Activated naive CD4-positive, alpha-beta T cell treated with anti-CD3 and anti-CD28 coated beads, Interleukin-2, amount 50 U/mL, for 16 hours (primary cell): ENCODE data around the gene ECSCR.
A peak's percentile ranks its signal among the peaks of the same experiment; 100 is the strongest.

ENCODE experiments used
- DNase-seq: peaks from one replicate; pipeline ENCODE4 v3.0.0-alpha.2; 2020

Gene ECSCR

DNA sequence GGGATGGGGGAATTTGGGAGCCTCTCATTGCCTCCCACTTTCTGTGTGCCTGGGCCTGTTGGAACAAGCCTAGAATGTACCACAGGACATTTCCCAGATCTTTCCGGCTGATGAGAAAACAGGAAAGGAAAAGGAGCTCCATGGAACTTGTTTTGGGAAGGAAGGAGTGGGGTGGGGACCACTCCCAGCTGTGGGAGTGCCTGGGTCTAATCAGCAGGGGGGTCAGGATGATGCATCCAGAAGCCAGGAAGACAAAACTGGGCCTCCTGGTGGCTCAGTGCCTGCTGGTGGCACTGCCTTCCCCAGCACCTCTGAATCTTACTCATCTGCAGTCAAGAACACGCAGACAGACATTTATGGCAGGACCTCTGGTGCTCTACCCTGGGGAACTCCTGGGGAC, 11.0 kb upstream of the ECSCR start:
- DNase-seq, result no peak

DNA sequence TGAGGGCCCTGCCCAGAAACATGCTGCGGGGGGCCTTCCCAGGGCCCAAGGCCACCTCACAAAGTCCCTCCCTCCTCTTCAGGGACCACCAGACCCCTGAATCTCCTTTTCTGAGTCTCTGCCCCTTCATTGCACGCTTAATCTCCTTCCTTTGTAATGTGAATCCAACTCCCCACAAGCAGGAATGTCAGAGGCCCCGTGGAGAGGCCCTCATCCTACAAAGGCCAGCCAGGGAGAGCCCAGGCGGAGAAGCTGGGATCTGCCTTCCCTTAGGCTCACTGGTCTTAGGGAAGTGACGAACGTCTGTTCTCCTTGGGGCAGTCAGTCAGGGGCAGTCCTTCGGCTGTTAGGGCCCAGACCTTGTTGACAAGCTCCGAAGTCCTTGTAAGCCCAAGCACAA, 10.6 kb upstream of the ECSCR start:
- no peak for DNase-seq

DNA sequence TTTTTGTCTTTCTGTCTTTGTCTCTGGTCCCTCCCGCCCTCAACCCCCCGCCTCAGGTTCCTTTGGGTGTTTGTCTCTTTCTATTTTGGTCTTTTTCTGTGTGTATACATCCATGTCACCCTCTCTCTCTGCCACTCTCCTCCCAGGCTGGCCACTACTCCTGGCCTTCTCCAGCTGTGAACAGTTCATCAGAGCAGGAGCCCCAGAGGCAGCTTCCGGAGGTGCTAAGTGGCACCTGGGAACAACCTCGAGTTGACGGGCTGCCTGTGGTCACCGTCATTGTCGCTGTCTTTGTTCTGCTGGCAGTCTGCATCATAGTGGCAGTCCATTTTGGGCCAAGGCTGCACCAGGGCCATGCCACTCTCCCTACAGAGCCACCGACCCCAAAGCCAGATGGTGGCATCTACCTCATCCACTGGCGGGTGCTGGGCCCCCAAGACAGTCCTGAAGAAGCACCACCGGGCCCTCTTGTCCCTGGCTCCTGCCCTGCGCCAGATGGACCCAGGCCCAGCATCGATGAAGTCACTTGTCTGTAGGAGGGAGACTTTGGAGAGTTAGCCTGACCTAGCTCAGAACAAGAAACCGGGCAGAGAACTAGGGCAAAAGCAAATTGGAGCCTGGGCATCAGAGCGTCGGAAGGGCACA, 10.0 kb upstream of the ECSCR start:
- no peak for DNase-seq

DNA sequence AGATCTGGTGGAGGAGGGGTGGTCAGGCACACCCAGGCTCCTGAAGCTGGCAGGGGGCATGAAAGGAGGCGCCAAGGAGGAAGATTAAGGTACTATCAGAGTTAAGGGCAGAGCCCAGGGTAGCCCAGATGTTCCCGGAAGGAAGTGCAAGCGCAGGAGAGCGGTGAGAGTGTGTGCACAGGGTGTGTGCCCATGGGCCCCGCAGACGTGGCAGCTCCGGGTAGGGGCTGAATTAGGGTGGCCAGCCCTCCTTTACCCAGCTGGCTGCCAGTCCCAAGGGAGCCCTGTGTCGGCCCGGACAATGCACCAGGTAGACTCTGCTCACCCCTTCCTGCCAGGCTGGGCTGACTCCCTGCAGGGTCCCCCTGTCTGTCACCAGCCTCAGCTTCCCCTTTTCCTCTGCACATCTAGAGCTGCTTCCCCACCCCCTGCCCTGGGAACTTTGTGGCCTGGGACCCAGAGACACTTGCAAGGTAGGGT, 8.3 kb upstream of the ECSCR start, which contains the start of gene SMIM33:
Gene SMIM33, plus strand, starts transcription at position 184 of the 480 bp plus-strand sequence. Its CDS starts 118 bp downstream, at position 302.
- DNase-seq, result peak; percentile 37

DNA sequence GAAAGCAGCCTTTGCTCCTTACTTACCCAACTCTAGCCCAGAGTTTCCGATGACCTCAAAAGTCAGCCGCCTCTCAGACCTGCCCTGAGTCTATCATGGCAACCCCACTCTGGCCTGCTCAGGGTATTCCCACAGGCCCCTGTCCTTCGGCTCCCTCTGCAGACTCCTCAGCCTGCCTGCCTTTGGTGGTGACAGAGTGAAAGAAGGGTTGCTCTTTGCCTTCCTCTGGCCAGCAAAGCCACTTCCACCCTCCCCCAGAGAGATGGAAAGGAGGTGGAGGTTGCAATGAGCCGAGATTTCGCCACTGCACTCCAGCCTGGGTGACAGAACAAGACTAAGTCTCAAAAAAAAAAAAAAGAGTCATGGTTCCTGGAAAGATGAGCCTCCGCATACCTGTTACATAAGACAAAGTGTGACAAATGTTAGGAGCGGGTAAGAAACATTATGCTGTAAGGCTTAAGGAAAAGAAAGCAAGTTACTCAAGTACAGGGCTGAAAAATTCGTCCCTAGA, 5.9 kb upstream of the ECSCR start:
- no peak for DNase-seq

DNA sequence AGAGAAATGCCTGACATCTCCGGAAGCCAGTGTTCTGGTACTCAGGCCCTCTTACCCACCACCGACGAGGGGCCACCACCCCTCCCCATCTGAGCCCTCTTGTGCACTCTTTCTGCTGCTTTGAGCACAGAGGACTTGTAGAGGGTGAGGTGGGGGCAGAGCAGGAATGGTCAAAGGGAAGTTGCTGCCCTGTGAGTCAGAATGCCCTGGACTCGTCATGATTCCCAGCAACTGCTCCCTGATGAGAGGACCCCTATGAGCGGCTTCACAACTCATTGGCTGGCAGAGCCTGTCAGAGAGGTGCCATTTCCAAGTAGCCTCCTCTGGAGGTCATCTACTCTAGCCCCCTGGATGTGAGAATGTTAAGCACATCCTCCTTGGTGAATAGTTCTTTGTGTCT, 845 bp downstream of the ECSCR start:
- no peak for DNase-seq

DNA sequence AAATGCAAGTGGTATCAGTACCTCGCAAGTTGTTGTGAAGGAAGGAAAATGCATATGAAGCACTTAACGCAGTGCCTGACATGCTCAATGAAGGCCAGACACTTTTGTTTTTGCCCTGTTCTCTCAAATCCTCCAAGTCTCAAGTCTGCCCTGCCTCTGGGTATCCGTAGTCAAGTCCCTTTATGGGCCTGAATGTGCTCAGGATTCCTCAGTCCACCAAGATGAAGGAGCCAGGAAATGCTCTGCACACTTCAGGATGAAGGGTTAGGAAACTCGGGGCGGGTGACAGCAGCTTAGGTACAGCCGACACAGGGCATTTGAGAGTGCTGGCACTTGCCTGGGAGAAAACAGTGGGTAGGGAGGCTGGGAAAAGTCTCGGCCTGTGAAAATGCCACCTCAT, 1.4 kb downstream of the ECSCR start:
- DNase-seq, result no peak

DNA sequence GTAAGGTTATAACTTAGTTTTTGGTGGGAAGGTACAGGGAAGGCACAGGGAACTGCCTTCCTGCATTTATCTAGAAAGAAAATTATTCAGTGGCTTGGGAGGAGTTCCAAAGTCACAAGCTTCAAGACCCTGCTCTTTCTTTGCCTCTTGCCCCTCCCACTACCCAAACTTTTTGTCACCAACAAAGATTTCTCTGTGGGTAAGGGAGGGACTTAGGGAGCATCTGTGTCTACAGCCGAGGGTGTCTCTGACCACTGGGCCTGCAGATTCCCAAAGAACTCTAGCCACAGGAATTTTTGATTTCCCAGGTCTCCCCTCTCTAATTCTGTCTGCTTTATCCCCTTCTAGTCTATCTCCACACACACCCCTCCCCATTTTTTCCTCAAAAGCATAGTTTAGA, 2.1 kb downstream of the ECSCR start:
- DNase-seq, result no peak

DNA sequence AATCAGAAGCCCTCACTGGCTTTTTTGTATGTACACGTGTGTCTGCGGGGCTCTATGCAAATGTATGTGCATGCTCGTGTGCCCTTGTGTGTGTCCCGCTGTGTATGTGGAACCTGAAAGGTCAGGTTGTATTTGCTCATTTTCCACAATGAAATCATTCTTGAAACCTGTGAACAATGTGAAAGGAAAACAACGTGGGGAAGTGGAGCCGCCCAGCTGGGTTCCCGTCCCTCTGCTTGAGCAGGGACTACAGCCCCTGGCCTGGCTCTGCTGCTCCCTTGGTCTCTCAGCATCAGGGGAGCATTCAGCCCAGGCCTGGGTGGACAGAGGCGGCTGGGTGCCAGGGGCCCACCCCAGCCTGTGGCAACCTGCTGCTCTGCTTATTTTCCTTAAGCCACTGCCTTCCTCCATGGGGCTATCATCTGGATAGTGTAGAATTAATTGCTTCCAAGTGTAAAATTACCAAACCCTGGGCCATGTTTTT, 3.0 kb downstream of the ECSCR start:
- DNase-seq, result peak; percentile 29

DNA sequence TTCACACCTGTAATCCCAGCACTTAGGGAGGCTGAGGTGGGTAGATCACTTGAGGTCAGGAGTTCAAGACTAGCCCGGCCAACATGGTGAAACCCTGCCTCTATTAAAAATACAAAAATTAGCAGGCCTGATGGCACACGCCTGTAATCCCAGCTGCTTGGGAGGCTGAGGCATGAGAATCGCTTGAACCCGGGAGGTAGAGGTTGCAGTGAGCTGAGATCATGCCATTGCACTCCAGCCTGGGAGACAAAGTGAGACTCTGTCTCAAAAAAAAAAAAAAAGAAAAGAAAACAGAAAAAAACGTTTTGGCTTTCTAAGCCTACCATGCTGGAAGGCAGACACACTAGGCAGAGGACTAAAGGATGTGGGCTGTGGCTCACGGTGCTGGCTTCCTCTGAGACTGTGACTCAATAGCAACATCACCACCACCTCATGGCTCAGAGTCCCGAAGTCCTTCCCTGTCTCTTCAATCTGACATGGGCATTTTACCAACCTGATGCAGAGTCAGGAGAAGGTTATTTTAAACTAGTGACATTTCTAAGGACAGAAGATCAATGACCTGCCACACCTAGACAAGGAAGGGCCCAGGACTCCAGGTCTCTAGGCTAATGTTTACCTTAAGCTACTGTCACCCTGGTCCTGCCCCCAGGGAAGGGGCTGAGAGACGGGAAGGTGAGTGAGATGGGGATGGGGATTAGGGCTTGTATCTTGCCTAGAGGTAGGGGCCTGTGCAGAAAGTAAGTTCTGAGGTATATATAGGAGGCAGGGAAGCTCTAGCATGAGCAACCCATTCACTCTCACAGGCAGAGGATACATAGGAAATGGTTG, 3.7 kb downstream of the ECSCR start:
- peak; percentile 73 for DNase-seq

DNA sequence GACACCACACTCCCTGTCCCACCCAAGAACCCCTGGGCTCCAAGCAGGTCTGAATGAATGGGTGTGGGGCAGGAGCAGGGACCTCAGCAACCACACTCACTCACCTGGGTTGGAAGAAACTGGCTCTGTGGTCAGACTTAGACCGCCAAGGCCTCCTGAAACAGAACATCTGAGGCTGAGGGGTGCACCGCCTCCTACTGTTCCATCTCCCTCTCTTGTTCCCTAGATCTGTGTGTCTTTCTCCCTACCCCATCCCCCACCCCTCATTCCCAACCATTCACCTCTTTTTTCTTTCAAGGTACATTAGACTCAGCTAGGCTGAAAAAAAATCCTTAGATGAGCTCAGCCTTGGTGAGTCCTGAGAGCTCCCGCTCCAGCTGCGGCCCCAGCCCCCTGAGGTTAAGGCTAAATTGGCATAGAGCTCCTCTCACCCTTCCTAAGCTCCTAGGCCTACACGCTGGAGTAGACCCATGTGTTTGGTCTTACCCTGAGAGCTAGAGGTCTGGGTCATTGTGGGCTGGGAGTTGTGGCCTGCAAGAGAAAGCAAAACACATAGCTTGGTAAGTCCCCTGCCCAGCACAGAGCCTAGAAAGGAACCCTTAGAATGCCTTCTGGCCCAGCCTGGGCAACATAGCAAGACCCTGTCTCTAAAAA, 4.8 kb downstream of the ECSCR start:
- no peak for DNase-seq

DNA sequence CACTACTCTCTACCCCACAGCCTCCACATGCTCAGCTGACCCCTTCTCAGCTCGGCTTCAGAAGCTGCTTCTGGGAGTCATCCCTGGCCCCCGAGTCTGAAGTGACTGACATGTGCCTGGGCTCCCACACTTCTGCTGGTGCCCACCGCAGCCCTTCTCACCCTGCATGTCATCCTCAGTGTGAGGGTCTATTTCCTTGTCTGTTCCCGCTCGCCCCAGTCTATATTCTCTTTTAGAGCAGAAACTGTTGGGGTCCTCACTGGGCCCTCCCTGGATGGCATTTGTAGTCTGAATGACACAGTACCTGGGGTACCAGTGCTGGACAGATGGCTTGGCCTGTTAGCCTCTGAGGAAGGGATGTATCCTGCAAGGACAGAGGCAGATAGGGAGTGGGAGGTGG, 5.3 kb downstream of the ECSCR start:
- DNase-seq, result no peak

DNA sequence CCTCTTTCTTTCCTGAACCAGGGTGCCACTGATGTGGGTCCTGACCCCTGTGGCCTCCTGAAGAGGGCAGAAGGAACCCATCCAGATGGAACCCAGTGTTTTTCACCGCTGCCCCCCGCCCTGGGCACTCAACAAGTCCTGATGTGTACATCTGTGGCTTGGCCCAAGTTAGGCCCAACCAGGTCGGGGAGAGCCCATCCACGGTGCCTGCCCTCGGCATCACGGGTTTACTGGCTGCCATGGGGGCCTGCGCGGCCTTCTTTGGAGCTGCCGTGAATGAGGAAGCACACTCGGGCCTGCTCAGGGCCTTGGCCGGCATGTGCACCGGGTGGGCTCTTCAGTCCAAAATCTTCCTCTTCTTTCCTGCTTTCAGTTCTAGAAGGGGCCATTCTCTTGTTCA, 5.8 kb downstream of the ECSCR start:
- DNase-seq, result no peak

DNA sequence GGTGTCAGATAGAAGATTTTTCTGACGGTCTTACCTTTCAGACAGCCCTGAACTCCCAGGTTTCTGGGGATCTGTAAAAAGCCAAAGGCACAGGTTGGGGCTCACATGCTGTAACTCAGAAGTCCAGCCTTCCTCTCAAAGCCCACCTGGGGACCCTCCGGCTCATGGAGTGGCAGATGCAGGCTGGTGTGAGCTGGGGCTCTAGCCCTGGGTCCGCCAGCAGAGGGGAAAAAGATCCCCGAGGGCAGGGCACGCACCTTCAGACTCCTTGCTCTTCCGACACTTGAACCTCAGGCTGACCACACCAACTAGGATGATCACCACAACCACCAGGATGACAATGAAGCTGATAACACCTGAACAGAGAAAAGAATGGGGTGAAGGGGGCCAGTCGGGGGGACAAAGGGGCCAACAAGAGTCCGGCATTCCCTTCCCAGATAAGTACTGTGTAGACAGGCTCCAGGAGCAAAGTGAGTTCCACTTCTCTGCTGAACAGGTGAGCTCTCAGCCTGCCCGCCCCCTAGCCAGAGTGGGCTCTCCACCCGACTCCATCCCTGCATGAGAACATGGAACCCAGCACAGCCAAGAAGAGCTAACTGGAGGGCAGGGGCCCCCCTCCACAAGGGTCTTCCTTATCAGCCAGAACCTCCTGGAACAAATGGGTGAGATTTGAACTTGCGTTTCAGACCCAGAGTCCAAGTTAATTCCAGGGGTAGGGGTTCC, 7.8 kb downstream of the ECSCR start:
- no peak for DNase-seq

DNA sequence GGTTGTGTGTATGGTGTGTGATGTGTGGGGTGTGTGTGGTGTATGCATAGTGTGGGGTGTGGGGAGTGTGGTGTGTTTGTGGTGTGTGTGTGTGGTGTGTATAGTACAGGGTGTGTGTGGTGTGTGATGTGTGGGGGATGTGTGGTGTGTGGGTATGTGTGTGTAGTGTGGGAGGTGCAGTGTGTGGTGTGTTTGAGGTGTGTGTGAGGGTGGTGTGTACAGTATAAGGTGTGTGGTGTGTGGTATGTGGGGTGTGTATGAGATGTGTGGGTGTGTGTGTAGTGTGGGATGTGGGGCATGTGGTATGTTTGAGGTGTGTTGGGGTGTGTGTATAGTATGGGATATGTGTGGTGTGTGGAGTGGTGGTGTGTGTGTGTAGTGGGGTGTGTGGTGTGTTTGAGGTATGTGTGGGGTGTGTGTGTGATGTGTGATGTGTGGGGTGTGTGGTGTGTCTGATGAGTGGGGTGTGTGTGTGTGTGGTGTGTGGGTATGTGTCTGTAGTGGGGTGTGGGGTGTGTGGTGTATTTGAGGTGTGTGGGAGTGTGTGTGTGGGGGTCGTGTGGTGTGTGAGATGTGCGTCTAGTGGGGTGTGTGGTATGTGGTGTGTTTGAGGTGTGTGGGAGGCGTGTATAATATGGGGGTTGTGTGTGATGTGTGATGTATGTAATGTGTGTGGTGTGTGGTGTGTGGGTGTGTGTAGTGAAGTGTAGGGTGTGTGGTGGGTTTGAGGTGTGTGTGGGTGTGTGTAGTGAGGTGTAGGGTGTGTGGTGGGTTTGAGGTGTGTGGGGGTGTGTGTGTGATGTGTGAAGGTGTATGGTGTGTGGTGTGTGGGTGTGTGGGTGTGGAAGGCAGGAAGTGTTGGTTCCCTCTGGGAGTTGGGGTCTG, 8.6 kb downstream of the ECSCR start:
- no peak for DNase-seq

DNA sequence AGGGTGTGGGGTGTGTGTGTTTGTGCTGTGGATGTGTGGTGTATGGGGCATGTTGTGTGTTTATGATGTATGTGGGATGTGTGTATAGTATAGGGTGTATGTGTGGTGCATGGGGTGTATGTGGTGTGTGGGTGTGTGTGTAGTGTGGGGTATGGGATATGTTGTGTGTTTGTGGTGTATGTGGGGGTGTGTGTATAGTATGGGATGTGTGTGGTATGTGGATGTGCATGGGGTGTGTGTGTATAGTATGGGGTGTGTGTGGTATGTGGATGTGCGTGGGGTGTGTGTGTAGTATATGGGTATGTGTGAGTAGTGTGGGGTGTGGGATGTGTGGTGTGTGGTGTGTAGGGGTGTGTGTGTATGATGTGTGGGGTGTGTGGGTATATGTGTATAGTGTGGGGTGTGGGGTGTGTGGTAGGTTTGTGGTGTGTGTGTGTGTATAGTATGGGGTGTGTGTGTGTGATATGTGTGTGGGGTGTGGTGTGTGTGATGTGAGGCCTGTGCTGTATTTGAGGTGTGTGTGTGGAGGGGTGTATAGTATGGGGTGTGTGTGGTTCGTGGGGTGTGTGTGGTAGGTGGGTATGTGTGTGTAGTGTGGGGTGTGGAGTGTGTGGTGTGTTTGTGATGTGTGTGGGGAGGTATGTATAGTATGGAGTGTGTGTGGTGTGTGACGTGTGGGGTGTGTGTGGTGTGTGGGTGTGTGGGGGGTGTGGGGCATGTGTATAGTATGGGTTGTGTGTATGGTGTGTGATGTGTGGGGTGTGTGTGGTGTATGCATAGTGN, 10.5 kb downstream of the ECSCR start:
- no peak for DNase-seq

DNA sequence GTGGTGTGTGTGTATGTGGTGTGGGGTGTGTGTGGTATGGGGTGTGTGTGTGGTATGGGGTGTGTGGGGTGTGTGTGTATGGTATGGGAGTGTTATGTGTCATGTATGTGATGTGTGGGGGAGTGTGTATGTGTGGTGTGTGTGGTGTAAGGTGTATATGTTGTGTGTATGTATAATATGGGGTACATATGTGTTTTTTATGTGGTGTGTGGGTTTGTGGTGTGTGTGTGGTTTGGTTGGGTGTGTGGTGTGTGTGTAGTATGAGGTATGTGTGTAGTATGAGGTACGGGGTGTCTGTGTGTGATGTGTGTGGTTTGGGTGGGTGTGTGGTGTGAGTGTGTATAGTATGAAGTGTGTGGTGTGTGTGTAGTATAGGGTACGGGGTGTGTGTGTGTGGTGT, 11.4 kb downstream of the ECSCR start:
- no peak for DNase-seq

DNA sequence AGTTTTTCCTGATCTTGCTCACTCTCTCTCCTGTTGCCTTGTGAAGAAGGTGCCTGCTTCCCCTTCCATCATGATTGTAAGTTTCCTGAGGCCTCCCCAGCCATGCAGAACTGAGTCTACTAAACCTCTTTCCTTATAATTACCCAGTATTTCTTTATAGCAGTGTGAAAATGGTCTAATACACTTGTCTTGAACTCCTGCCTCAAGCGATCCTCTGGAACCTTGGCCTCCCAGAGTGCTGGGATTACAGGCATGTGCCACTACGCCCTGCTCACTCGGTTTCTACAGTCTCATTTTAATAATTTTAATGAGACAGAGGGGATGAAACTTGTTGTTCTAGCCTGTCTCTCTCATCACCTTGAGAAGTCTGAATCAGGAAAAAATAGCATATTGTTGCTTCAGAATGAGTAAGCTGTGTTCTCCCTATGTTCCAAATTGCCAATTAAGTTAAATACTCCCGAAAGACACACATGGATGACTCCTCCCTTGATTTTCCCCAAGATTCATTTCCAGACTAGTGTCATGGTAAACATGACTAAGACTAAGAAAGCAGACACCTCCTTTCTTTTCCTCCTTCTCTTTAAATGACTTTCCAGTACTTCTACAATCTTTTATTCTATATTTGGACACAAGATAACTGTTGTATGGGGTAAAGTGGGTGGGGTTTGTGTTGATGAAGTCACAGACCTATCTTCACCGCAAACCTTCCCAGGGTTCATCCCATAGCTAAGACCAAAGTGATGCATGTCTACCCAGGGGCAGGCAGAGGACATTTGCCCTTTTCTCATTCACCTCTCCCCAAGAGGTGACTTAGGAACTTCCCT, 15.4 kb downstream of the ECSCR start:
- DNase-seq, result no peak

DNA sequence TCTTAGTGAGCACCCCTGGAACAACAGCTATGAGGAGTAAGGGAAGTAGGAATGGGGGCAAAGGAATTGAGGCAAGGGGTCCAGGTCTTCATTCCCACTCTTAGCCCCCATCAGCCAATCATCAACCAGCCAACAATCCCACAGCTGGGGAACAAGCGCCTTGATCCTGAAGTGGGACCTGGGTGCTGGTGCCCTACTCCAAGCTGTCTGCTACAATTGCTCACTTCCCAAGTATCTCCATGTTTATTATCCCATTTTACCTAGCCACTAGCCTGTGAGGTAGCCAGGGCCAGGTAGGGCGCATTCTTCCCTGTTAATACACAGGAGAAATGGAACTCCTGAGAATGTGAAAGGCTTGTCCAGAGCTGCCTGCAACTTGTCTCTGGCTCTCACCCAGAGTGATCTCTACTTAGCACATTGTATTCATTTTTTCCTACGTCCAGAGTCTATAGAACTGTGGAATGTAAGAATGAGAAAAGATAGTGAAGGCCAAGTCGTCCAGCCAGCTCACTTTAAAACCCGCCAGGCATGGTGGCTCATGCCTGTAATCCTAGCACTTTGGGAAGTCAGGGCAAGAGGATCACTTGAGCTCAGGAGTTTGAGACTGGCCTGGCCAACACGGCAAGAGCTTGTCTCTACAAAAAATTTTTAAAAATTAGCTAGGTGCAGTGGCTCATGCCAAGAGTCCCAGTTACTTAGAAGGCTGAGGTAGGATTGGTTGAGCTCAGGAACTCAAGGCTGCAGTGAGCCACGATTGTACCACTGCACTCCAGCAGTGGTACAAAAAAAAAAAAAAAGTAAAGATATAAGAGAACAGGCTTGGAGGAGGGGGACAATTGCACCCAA, 17.0 kb downstream of the ECSCR start:
- no peak for DNase-seq
